ENCODE results near the gene TRNT1.

DNA sequence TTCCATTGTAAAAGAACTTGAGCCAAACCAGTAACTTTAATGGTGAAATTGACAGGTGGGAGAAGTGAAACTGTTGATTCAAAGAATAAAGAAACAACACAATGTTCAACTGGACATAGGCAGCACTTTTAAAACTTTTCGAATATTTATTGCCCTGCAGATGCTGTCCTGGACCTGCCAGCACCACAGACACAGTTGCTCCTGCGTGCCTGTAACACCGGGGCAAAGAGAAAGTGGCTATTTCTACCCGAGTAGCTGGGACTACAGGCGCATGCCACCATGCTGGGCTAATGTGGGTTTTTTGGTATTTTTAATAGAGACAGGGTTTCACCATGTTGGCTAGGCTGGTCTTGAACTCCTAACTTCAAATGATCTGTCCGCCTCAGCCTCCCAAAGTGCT lies 24.0 kb upstream of the TRNT1 start:
- TF ChIP-seq, protein P1, sequence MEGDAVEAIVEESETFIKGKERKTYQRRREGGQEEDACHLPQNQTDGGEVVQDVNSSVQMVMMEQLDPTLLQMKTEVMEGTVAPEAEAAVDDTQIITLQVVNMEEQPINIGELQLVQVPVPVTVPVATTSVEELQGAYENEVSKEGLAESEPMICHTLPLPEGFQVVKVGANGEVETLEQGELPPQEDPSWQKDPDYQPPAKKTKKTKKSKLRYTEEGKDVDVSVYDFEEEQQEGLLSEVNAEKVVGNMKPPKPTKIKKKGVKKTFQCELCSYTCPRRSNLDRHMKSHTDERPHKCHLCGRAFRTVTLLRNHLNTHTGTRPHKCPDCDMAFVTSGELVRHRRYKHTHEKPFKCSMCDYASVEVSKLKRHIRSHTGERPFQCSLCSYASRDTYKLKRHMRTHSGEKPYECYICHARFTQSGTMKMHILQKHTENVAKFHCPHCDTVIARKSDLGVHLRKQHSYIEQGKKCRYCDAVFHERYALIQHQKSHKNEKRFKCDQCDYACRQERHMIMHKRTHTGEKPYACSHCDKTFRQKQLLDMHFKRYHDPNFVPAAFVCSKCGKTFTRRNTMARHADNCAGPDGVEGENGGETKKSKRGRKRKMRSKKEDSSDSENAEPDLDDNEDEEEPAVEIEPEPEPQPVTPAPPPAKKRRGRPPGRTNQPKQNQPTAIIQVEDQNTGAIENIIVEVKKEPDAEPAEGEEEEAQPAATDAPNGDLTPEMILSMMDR (conservative IDR thresholded peaks at IDR 0.05; ENCODE audit: low read depth, low read length): no peak
- TF ChIP-seq EZH2 (IDR thresholded peaks at IDR 0.05; ENCODE audit: low read length, unreplicated experiment) (no peak), EZH2phosphoT487 (IDR thresholded peaks at IDR 0.05; ENCODE audit: borderline replicate concordance, low read length) (no peak)
